ENCODE data around the gene PACRG. TPM values are rescaled to one million over a fixed set of nuclear protein-coding genes. Genes with fewer than 3 reads are reported as not detected.

The PACRG gene
- polyA plus RNA-seq, 1 of the 3 experiments (the other 2 are of a cell fraction) = 0.56 TPM

- WGBS (ENCODE audit: low lambda C conversion rate) = 73% methylated on average over 4 of the region's 4 CpGs
- H2AFZ ChIP-seq (ENCODE audit: low read depth) = no peak overlapping the region
- H3K9me3 ChIP-seq = no peaks in the 10 kb centered on the region
- no peak overlapping the region for H3K27ac ChIP-seq (ENCODE audit: low read depth in 2 of 2, low read length in 1 of 2)
- H3K9ac ChIP-seq = no peak overlapping the region
- H3K36me3 ChIP-seq (replicated peaks in 1 of 2; ENCODE audit: control insufficient read depth in 1 of 2, insufficient read depth in 2 of 2, low read length in 1 of 2) = no peaks in the 10 kb centered on the region
- no peak overlapping the region for H3K4me2 ChIP-seq
- H3K27me3 ChIP-seq (ENCODE audit: insufficient read depth) = no peaks in the 10 kb centered on the region
- H3K79me2 ChIP-seq (ENCODE audit: insufficient read depth) = no peaks in the 10 kb centered on the region
- CTCF ChIA-PET = no interaction called here
- no peak for DNase-seq
- no peaks in the 10 kb centered on the region for H3K4me1 ChIP-seq (ENCODE audit: control insufficient read depth in 1 of 2, insufficient read depth in 2 of 2, low read depth in 1 of 2, low read length in 1 of 2)
- no peak overlapping the region for H3K4me3 ChIP-seq (ENCODE audit: low read depth in 2 of 2, low read length in 1 of 2)
- no peaks in the 10 kb centered on the region for H4K20me1 ChIP-seq (ENCODE audit: insufficient read depth)
- no peaks in the 10 kb centered on the region for H3F3A ChIP-seq (replicated peaks; ENCODE audit: insufficient read depth)
- H3K9me2 ChIP-seq = no peaks in the 10 kb centered on the region
- POLR2A ChIA-PET = no interaction called here
- no peak for TF ChIP-seq CTCF (IDR thresholded peaks at IDR 0.05)
- no peak for TF ChIP-seq REST (IDR thresholded peaks at IDR 0.05; ENCODE audit: low read depth, low read length)
- TF ChIP-seq USF1 (IDR thresholded peaks at IDR 0.05; ENCODE audit: borderline replicate concordance, low read depth) = no peak
- no peak for TF ChIP-seq GATA2 (CRISPR knock-in tag; IDR thresholded peaks at IDR 0.05)
- TF ChIP-seq TAF1 (IDR thresholded peaks at IDR 0.05; ENCODE audit: borderline replicate concordance, low read depth, low read length) = no peak
- no peak for TF ChIP-seq FOXJ3 (CRISPR knock-in tag; IDR thresholded peaks at IDR 0.05)
- no peak for TF ChIP-seq TCF12 (IDR thresholded peaks at IDR 0.05)
- no peak for TF ChIP-seq USF2 (IDR thresholded peaks at IDR 0.05; ENCODE audit: borderline replicate concordance, low read depth, low read length)
- no peak for TF ChIP-seq RCOR1 (IDR thresholded peaks at IDR 0.05; ENCODE audit: low read length)
- TF ChIP-seq POLR2AphosphoS5 (IDR thresholded peaks at IDR 0.05; ENCODE audit: low read depth, low read length) = no peak
- TF ChIP-seq IRF3 (IDR thresholded peaks at IDR 0.05; ENCODE audit: low read depth, low read length) = no peak
- TF ChIP-seq MXI1 (IDR thresholded peaks at IDR 0.05; ENCODE audit: low read depth, low read length) = no peak
- no peak for TF ChIP-seq PBX3 (IDR thresholded peaks at IDR 0.05)
- TF ChIP-seq JUND (IDR thresholded peaks at IDR 0.05) = no peak
- TF ChIP-seq NRF1 (IDR thresholded peaks at IDR 0.05; ENCODE audit: low read depth, low read length) = no peak
- no peak for TF ChIP-seq MEF2A (IDR thresholded peaks at IDR 0.05; ENCODE audit: borderline replicate concordance, low read depth)
- no peak for TF ChIP-seq ELF1 (IDR thresholded peaks at IDR 0.05)
Measured at GRCh38 chr6:163289447-163289846, 561.7 kb downstream of the PACRG start.
